NT2/D1 (cell line): ENCODE measurements around the gene DLG2.
"Not testable (repeated sequence)": the region's sequence is repeated elsewhere in the genome, so short reads cannot be mapped to it uniquely, and the experiment has no call there.

Experiments used
- DNase-seq: peaks from one replicate; pipeline ENCODE4 v3.0.0-alpha.2; 2011; ENCODE audit warnings: low read depth, low spot score
- H3K27me3 ChIP-seq: 2 replicates; pipeline ENCODE4 v1.6.0; 2011; ENCODE audit warnings: mild to moderate bottlenecking; ENCODE audit not compliant: insufficient read length, insufficient read depth
- H3K36me3 ChIP-seq: 2 replicates; pipeline ENCODE4 v1.6.1; 2011; ENCODE audit warnings: mild to moderate bottlenecking, low read length, mixed read lengths; ENCODE audit not compliant: insufficient read depth, insufficient read length
- H3K4me1 ChIP-seq: 2 replicates; pipeline ENCODE4 v1.5.1; 2011; ENCODE audit not compliant: insufficient read depth, insufficient read length
- H3K4me3 ChIP-seq: 2 replicates; pipeline ENCODE4 v1.5.1; 2011; ENCODE audit warnings: low read depth; ENCODE audit not compliant: insufficient read length
- H3K9ac ChIP-seq: 2 replicates; pipeline ENCODE4 v1.6.0; 2011; ENCODE audit warnings: low read depth; ENCODE audit not compliant: insufficient read length
- H3K9me3 ChIP-seq: 2 replicates; pipeline ENCODE4 v1.5.1; 2011; ENCODE audit warnings: mild to moderate bottlenecking, low read length; ENCODE audit not compliant: insufficient read depth
- SUZ12 ChIP-seq: IDR thresholded peaks from 2 replicates; pipeline ENCODE4 v1.6.1; 2011; ENCODE audit not compliant: insufficient read length, insufficient read depth; ENCODE audit errors: extremely low read depth
- YY1 ChIP-seq: IDR thresholded peaks from 2 replicates; pipeline ENCODE4 v1.6.1; 2011; ENCODE audit not compliant: insufficient read length, insufficient read depth
- ZNF274 ChIP-seq: IDR thresholded peaks from 2 replicates; pipeline ENCODE4 v1.6.1; 2011; ENCODE audit warnings: mild to moderate bottlenecking, low read depth, low read length

DLG2 gene

DNA sequence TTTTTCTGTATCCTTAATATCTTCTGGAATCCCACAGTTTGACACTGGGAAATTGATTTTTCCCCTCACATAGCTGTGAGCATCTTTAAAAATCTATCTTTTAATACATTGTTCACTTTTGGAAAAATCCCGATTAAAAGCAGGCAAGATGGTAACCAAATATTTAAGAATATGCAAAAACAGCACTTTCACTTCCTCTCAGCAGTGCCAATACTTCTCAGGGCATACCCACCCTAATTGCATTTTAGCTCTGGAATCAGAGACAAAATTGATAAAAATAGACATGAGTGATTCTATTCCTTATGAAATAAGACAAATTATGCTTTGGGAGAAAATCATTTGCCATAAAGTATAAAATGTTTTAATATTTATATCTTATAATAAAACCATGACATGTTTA lies 2172.5 kb downstream of the DLG2 start:
- Histone ChIP-seq H3K27me3 (no peaks in the 10 kb centered on the region), H3K4me1 (no peaks in the 10 kb centered on the region), H3K4me3 (no peak overlapping the region), H3K9ac (no peak overlapping the region), H3K36me3 (no peaks in the 10 kb centered on the region), H3K9me3 (no peaks in the 10 kb centered on the region)
- DNase-seq = no peak
- no peak for TF ChIP-seq YY1
- no peak for TF ChIP-seq SUZ12
- TF ChIP-seq ZNF274 = no peak

DNA sequence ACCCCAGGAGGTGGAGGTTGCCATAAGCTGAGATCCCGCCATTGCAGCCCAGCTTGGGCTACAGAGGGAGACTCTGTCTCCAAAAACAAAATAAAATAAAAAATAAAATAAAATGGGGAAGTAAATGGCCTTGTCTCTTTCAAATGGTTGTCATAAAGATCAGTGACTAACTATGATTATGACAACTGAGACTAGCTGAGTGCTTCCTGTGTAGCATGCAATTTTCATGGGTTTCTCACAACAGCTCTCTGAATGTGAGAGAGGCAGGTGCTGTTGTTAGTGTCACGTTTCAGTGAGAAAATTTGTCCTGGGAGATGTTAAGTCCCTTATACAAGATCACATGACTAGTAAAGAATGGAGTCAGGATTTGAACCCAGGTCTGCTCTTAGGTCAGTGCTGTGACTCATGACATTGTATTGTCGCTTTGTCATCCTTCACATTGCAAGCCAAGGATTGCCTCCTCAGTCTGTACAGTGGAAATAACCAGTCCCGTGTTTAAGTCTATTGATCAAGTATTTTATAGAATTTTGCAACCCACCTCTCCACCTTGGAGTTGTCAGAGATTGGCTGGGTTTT lies 2177.7 kb downstream of the DLG2 start:
- Histone ChIP-seq H3K9me3 (no peaks in the 10 kb centered on the region), H3K36me3 (no peaks in the 10 kb centered on the region), H3K4me1 (no peaks in the 10 kb centered on the region), H3K4me3 (no peak overlapping the region), H3K27me3 (no peaks in the 10 kb centered on the region), H3K9ac (no peak overlapping the region)
- DNase-seq = no peak
- TF ChIP-seq ZNF274 (no peak), SUZ12 (no peak)

- DNase-seq = no peak
- no peaks in the 10 kb centered on the region for H3K4me1 ChIP-seq
- no peak overlapping the region for H3K4me3 ChIP-seq
- TF ChIP-seq SUZ12 (no peak), YY1 (no peak), ZNF274 (no peak)
- no peaks in the 10 kb centered on the region for H3K36me3 ChIP-seq
- no peaks in the 10 kb centered on the region for H3K9me3 ChIP-seq
- no peak overlapping the region for H3K9ac ChIP-seq
- no peaks in the 10 kb centered on the region for H3K27me3 ChIP-seq
Measured at GRCh38 chr11:83448686-83449085, 2178.5 kb downstream of the DLG2 start.

DNA sequence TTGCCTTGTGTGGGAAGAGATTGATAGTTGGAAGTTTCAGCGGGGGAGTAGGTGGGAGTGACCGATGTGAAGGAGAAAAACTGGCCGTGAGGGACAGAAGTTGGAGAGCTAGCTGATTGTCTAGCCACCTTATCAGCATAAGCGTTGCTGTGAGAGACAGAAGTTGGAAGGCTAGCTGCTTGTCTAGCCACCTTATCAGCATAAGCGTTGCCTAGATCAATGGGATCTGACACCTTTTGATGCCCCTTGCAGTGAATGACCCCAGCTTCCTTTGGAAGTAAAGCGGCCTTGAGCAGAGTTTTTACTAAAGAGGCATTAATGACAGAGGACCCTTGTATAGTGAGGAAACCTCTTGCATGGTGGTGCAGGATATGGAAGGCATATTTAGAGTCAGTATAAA lies 2183.3 kb downstream of the DLG2 start:
- H3K36me3 ChIP-seq, H3K9me3 ChIP-seq, DNase-seq, H3K9ac ChIP-seq, H3K4me1 ChIP-seq, H3K4me3 ChIP-seq, H3K27me3 ChIP-seq: not testable (repeated sequence)

GRCh38 chr11:83441601-83442000 lies 2185.5 kb downstream of the DLG2 start:
- H3K4me1 ChIP-seq = no peaks in the 10 kb centered on the region
- H3K27me3 ChIP-seq = no peaks in the 10 kb centered on the region
- H3K36me3 ChIP-seq = no peaks in the 10 kb centered on the region
- no peak for TF ChIP-seq ZNF274
- TF ChIP-seq YY1 = no peak
- no peak for TF ChIP-seq SUZ12
- no peak overlapping the region for H3K9ac ChIP-seq
- DNase-seq = no peak
- H3K9me3 ChIP-seq = no peaks in the 10 kb centered on the region
- no peak overlapping the region for H3K4me3 ChIP-seq

DNA sequence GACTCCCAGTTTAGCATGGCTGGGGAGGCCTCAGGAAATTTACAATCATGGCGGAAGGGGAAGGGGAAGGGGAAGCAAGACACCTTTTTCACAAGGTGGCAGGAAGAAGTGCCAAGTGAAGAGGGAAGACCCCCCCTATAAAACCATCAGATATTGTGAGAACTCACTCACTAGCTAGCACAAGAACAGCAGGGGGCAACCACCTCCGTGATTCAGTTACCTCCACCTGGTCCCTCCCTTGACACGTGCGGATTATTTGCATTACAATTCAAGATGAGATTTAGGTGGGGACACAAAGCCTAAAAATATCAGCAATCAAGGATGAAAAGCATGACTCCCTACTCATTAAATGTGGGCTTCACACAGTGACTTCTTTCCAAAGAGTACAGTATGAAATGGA lies 2186.0 kb downstream of the DLG2 start:
- DNase-seq = no peak
- Histone ChIP-seq H3K36me3 (no peaks in the 10 kb centered on the region), H3K4me3 (no peak overlapping the region), H3K27me3 (no peaks in the 10 kb centered on the region), H3K4me1 (no peaks in the 10 kb centered on the region), H3K9me3 (no peaks in the 10 kb centered on the region), H3K9ac (no peak overlapping the region)
- TF ChIP-seq ZNF274 (no peak), SUZ12 (no peak), YY1 (no peak)

DNA sequence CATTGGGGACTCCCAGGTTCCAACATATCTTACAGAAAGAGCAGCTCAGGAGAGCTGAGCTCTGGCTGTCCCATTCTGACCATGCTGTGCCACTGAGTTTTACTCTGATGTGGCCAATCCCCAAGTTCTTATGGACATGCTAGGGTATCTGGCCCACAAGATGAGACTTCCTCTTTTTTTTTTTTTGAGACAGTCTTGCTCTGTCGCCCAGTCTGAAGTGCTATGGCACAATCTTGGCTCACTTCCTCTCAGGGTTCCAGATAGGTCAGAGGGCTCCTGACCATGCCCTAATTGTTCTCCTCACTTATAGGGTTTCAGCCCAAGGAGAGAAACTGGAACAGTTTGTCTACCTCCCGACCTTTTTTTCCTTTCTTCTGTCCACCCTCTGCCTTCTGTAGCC lies 2188.7 kb downstream of the DLG2 start:
- Histone ChIP-seq H3K9ac (no peak overlapping the region), H3K4me1 (no peaks in the 10 kb centered on the region), H3K27me3 (no peaks in the 10 kb centered on the region), H3K4me3 (no peak overlapping the region), H3K9me3 (no peaks in the 10 kb centered on the region), H3K36me3 (no peaks in the 10 kb centered on the region)
- no peak for DNase-seq
- TF ChIP-seq SUZ12 = no peak
- no peak for TF ChIP-seq ZNF274
- TF ChIP-seq YY1 = no peak

GRCh38 chr11:83437939-83438338 lies 2189.2 kb downstream of the DLG2 start:
- Histone ChIP-seq H3K4me1 (no peaks in the 10 kb centered on the region), H3K9ac (no peak overlapping the region), H3K36me3 (no peaks in the 10 kb centered on the region), H3K27me3 (no peaks in the 10 kb centered on the region), H3K9me3 (no peaks in the 10 kb centered on the region), H3K4me3 (no peak overlapping the region)
- TF ChIP-seq SUZ12 = no peak
- TF ChIP-seq ZNF274 = no peak
- no peak for TF ChIP-seq YY1
- DNase-seq = no peak
